HG02642 (cell line): Measurements from ENCODE around the gene SPNS1.
"Not testable (repeated sequence)": the region's sequence is repeated elsewhere in the genome, so short reads cannot be mapped to it uniquely, and the experiment has no call there.

ENCODE experiments used
- ATAC-seq: cut with Tn5 transposase; IDR thresholded peaks from one replicate; pipeline ENCODE4 v1.9.1; 2021; ENCODE audit warnings: mild to moderate bottlenecking; ENCODE audit not compliant: unreplicated experiment, poor library complexity

Gene SPNS1, protein sequence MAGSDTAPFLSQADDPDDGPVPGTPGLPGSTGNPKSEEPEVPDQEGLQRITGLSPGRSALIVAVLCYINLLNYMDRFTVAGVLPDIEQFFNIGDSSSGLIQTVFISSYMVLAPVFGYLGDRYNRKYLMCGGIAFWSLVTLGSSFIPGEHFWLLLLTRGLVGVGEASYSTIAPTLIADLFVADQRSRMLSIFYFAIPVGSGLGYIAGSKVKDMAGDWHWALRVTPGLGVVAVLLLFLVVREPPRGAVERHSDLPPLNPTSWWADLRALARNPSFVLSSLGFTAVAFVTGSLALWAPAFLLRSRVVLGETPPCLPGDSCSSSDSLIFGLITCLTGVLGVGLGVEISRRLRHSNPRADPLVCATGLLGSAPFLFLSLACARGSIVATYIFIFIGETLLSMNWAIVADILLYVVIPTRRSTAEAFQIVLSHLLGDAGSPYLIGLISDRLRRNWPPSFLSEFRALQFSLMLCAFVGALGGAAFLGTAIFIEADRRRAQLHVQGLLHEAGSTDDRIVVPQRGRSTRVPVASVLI

DNA sequence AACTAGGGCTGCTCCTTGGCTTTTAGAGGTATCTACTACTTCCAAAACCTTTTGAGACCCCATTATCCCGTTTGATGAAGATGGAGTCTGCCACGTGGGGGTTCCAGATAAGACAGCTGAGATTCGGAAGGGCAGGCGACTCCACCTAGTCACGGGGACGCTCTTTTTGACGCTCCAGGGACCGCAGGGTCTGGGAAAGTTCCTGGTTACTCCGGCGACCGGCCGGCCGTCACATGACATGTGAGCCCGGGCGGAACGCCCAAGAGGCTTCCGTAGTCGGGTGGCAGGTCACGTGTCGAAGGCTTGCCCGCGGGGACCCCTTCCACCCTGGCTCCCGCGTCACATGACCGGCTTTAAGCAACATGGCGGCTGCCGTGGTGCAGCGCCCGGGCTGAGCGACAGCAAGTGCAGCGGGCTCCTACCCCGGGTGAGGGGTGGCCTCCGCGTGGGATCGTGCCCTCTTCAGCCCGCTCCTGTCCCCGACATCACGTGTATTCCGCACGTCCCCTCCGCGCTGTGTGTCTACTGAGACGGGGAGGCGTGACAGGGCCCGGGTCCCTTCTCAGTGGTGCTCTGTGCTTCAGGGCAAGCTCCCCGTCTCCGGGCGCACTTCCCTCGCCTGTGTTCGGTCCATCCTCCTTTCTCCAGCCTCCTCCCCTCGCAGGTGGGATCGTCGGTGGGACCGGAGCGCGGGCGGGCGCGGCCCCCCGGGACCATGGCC, at the start of gene SPNS1:
Gene SPNS1, plus strand, starts transcription at position 342 of the 721 bp plus-strand sequence. Its CDS starts 374 bp downstream, at position 716.
- ATAC-seq, result peak; percentile 93

DNA sequence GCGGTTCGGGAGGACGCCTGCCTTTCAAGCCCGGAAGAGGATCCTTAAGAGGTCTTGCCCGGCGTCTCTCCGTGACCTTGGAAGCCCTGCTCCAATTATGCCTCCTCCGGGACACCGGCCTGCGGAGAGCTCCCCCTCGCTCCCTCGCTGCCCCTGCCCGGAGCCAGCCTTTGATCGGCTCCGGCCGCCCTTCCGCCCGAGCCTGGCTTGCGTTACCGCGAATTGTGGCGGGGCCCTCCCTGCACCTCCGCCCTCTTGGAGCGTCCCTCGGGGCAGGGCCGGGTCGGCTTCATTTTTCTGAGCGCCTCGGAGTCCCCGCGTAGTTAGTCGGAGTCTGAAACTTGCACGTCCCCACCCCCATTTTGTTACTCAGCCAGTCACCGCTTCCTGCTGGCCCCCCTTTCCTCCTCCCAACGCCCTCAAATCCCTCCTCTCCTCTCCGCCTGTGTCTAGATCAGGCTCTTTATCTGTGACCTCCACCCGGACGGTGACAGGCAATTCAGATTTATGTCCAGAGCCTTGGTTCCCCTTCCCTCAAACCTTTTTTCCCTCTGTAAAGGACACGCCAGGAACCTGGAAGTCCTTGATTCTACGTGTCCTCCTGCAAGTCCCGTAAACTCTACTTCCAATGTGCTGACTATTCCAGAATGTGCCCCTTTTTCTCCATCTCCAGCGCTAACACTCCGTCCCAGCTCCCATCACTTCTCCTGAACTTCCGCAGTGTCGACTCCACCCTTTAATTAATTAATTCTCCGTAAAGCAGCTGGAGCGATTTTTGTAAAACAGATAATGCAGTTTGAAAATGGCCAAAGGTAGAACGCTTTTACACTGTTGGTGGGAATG, 49.0 kb upstream of the SPNS1 start:
- ATAC-seq, result peak; percentile 41

DNA sequence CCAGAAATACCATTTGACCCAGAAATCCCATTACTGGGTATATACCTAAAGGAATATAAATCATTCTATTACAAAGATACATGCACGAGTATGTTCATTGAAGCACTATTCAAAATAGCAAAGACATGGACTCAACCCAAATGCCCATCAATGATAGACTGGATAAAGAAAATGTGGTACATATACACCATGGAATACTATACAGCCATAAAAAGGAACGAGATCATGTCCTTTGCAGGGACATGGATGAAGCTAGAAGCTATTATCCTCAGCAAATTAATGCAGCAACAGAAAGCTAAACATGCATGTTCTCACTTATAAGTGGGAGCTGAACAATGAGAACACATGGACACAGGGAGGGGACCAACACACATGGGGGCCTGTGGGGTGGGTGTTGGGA, 48.3 kb upstream of the SPNS1 start:
- ATAC-seq, result not testable (repeated sequence)

DNA sequence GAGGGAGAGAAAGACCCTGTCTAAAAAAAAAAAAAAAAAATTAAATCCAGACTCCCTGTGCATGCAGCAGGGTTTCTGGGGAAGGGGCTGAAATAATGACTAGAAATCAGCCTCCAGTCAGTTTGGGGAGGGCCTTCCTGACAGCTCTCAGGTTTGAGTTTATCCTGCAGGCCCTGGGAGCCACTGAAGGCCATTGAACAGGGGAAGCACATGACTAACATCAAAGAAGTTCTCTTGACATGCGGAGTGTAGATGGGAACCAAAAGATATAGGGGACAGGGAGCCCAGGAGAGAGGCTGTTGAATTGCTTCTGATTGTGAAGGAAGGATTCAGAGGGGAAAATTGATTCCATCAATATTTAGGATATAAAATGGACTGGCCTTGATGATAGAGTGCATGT, 46.8 kb upstream of the SPNS1 start:
- no peak for ATAC-seq

DNA sequence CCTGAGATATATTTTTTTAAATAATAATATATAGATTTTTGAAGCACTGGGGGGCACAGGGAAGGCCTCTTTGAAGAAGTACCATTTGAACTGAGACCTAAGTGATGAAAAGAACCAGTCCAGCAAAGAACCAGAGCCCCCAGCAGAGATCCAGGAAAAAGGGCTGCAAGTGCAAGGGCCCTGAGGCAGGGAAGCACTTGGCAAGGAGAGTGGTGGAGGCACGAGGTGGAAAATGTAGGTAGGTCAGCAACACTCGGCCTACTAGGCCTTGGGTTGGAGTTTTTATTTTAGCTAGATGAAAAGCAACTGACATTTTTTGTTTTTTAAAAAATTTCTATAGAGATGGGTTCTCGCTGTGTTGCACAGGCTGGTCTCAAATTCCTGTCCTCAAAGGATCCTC, 44.4 kb upstream of the SPNS1 start:
- no peak for ATAC-seq

DNA sequence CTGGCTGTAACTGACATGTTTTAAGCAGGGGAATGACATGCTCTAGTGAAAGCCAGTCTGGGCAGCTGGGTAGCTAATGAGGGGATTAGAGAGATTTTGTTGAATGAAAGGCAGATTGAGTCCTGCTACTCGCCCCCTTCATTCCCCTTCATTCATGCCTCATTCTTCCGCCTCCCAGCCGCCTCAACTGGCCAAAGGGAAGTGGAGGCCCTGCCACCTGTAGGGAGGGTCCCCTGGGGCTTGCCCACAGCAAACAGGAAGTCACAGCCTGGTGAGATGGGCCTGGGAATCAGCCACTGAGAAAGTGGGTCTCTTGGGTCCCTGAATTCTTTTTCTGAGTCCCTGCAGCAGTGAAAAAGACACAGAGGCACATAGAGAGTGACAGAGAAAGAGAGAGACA, 43.9 kb upstream of the SPNS1 start:
- no peak for ATAC-seq

DNA sequence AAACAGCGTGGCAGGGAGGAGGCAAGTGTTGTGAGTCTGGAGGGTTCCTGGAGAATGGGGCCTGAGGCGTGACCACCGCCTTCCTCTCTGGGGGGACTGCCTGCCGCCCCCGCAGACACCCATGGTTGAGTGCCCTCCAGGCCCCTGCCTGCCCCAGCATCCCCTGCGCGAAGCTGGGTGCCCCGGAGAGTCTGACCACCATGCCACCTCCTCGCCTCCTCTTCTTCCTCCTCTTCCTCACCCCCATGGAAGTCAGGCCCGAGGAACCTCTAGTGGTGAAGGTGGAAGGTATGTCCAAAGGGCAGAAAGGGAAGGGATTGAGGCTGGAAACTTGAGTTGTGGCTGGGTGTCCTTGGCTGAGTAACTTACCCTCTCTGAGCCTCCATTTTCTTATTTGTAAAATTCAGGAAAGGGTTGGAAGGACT, 42.8 kb upstream of the SPNS1 start, which contains the start of gene CD19:
Gene CD19, plus strand, starts transcription at position 171 of the 425 bp plus-strand sequence. Its CDS starts 30 bp downstream, at position 201.
- ATAC-seq, result no peak

DNA sequence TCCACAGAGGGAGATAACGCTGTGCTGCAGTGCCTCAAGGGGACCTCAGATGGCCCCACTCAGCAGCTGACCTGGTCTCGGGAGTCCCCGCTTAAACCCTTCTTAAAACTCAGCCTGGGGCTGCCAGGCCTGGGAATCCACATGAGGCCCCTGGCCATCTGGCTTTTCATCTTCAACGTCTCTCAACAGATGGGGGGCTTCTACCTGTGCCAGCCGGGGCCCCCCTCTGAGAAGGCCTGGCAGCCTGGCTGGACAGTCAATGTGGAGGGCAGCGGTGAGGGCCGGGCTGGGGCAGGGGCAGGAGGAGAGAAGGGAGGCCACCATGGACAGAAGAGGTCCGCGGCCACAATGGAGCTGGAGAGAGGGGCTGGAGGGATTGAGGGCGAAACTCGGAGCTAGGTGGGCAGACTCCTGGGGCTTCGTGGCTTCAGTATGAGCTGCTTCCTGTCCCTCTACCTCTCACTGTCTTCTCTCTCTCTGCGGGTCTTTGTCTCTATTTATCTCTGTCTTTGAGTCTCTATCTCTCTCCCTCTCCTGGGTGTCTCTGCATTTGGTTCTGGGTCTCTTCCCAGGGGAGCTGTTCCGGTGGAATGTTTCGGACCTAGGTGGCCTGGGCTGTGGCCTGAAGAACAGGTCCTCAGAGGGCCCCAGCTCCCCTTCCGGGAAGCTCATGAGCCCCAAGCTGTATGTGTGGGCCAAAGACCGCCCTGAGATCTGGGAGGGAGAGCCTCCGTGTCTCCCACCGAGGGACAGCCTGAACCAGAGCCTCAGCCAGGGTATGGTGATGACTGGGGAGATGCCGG, 42.0 kb upstream of the SPNS1 start:
- ATAC-seq, result no peak

DNA sequence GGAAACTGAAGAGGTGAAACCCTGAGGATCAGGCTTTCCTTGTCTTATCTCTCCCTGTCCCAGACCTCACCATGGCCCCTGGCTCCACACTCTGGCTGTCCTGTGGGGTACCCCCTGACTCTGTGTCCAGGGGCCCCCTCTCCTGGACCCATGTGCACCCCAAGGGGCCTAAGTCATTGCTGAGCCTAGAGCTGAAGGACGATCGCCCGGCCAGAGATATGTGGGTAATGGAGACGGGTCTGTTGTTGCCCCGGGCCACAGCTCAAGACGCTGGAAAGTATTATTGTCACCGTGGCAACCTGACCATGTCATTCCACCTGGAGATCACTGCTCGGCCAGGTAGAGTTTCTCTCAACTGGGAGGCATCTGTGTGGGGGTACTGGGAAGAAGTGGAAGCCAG, 41.4 kb upstream of the SPNS1 start:
- no peak for ATAC-seq

DNA sequence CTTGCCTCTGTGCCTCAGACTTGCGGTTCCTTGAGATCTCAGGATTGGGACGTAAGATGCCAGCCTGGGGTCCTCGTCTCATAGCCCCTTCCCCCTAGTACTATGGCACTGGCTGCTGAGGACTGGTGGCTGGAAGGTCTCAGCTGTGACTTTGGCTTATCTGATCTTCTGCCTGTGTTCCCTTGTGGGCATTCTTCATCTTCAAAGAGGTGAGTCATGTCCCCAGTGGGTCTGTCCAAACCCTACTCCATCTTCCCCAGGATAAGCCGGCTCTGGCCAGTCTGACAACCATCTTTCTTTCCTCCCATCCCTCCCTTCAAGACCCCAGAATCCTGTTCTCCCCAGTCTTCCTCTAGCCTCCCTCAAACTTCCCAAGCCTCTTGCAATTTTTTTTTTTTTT, 39.2 kb upstream of the SPNS1 start:
- no peak for ATAC-seq

DNA sequence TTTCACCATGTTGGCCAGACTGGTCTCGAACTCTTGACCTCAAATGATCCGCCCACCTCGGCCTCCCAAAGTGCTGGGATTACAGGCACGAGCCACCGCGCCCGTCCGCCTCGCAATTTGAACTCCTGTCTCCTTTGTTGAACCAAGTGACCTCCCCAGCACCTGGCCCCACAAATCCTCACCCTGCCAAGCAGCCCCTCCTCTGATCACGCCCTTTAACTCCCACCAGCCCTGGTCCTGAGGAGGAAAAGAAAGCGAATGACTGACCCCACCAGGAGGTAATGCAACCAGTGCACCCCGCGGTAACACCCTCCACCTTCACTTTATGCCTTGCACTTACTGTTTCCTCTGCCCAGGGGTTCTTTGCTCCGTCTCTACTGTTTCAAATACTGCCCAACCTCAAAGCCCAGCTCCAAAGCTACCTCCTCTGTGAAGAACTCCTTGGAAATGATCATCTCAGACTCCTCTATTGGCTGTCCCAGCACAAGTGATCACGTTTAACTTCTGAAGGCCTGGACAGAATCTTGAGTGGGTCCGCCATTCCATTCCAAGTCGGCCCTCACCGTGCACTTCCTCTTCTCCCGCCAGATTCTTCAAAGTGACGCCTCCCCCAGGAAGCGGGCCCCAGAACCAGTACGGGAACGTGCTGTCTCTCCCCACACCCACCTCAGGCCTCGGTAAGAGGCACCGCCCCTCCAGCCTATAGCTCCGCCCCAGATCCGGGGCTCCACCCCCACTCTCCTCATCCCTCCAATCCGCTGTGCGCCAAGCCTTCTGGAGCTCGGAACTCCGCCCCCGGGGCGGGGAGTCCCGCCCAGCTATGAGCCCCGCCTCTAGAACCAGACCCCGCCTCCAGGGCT, 38.4 kb upstream of the SPNS1 start:
- peak; percentile 67 for ATAC-seq

DNA sequence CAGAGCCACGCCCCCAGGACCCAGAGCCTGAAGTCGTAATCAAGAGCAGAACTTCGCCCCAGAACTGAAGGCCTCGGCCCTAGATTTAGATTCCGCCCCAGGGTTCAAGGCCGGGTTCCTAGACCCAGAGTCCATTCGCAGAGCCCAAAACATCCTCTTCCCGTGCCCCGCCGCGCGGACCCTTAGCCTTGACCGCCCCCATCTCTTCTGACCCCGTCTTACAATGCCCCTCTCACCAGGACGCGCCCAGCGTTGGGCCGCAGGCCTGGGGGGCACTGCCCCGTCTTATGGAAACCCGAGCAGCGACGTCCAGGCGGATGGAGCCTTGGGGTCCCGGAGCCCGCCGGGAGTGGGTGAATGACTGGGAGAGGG, 37.8 kb upstream of the SPNS1 start:
- ATAC-seq, result no peak

DNA sequence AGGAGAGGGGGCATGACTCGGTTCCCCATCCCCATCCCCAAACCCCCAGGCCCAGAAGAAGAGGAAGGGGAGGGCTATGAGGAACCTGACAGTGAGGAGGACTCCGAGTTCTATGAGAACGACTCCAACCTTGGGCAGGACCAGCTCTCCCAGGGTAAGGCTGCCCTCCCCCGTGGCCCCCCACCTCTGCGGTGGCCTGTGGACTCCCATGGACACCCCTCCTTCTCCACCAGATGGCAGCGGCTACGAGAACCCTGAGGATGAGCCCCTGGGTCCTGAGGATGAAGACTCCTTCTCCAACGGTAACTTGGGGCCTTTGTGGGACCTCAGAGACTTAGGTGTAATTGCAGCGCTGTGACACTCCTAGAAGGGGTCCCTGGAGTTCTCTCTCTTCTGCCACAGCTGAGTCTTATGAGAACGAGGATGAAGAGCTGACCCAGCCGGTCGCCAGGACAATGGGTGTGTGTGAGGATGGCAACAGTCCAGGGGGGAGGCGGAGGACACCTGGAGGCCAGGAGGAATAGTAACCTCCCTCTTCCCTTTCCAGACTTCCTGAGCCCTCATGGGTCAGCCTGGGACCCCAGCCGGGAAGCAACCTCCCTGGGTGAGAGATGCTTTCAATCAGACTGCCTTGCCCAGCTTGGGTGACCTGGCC, 37.2 kb upstream of the SPNS1 start:
- ATAC-seq, result no peak

DNA sequence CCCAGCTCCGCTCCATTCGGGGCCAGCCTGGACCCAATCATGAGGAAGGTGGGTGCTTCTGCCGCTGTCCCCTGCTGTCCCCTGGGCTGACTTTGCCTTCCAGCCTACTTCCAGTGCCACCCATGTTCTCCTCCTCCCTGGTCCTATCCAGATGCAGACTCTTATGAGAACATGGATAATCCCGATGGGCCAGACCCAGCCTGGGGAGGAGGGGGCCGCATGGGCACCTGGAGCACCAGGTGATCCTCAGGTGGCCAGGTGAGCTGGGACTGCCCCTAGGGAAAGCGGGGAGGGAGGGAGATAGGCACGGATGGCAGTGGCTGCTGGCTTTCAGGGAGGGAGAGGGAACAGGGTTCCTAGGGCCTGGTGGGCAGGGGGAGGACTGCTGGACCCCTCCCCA, 35.9 kb upstream of the SPNS1 start:
- no peak for ATAC-seq

DNA sequence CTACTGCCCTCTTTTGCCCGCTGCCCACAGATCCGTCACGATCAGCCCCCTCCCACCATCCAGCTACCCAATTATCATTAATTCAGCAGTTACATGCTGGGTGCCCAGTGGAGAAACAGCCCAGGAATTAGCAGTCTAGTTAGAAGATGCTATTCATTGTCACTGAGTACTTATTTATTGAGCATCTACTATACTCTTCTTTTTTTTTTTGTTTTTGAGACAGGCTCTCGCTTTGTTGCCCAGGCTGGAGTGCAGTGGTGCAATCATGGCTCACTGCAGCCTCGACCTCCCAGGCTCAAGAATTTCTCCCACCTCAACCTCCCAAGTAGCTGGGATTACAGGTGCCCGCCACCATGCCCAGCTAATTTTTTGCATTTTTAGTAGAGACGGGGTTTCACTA, 34.8 kb upstream of the SPNS1 start:
- ATAC-seq, result not testable (repeated sequence)

DNA sequence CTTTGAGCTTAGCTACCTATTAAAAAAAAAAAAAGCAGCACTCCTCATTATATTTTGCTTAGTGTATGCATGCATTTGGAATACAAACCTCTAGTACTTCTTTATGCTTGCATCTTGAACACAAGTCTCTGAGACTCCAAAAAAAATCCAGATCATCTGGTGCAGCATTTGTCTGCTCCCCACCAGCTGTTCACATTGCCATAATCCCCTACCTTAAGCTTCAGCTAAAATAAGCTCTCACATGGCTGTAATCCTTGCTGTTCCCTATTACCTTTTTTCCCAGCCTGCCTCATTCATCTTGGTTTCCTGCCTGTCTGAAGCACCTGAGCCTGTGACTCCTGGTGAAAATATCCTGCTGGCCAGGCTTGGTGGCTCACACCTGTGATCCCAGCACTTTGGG, 31.3 kb upstream of the SPNS1 start:
- ATAC-seq, result no peak

DNA sequence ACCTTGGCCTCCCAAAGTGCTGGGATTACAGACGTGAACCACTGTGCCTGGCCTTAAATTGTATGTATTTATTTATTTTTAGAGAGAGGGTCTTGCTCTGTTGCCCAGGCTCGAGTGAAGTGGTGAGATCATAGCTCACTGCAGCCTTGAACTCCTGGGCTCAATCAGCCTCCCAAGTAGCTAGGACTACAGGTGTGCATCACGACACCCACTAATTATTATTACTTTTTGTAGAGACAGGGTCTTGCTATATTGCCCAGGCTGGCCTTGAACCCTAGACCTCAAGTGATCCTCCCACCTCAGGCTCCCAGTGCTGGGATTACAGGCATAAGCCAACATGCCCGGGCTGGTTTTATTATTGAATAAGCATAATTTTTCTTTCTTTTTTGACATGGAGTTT, 27.9 kb upstream of the SPNS1 start:
- ATAC-seq, result no peak

DNA sequence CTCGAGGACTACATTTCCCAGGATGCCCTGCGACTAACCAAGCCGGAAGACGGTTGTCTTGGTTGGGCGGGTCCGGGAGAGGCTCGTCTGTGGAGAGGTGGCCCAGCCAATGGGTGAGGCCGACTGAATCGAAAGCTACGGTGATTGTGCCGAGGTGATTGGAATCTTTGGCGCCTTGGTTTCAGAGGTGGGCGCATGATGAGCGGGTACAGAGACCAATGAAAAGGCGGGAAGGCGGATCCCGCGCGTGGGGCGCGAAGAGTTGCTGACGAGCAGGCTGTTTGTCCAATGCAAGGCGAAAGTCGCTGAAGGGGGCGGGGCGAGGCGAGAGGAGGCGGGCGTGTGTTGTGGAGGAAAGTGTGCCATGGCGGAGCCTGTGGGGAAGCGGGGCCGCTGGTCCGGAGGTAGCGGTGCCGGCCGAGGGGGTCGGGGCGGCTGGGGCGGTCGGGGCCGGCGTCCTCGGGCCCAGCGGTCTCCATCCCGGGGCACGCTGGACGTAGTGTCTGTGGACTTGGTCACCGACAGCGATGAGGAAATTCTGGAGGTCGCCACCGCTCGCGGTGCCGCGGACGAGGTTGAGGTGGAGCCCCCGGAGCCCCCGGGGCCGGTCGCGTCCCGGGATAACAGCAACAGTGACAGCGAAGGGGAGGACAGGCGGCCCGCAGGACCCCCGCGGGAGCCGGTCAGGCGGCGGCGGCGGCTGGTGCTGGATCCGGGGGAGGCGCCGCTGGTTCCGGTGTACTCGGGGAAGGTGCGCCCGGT, 23.7 kb upstream of the SPNS1 start, which contains the start of gene NFATC2IP:
Gene NFATC2IP, plus strand, starts transcription at position 290 of the 762 bp plus-strand sequence. Its CDS starts 75 bp downstream, at position 365.
- ATAC-seq, result peak; percentile 91
